Endothelial cell of umbilical vein (primary cell): ENCODE data around the gene CROCC2. TPM values are rescaled to one million over a fixed set of nuclear protein-coding genes. Genes with fewer than 3 reads are reported as not detected.

Experiments used
- BruUV-seq: library from RNA; stranded (reverse); fragments of 400-500 nt; replicated peaks from 2 replicates; lab custom pipeline; 2021; lab: Mats Ljungman, UMichigan
- CTCF ChIA-PET: fragments of 300-600, 350-600 bp; sonication (Branson Sonifier 250); formaldehyde crosslinking; loops from one replicate; lab custom pipeline; 2021; ENCODE audit warnings: antibody characterized with exemption, inconsistent platforms; lab: Charles Lee
- POLR2A ChIA-PET: fragments of 300-600, 350-600 bp; sonication (Branson Sonifier 250); formaldehyde crosslinking; loops from one replicate; lab custom pipeline; 2021; ENCODE audit warnings: antibody characterized with exemption, inconsistent platforms; lab: Charles Lee
- DNase-seq: peaks from one replicate; pipeline ENCODE4 v3.0.0-alpha.2; 2011; ENCODE audit warnings: low read depth, low spot score
- FAIRE-seq: peaks from 2 replicates; lab custom pipeline; 2011; peaks lifted over from hg19 to GRCh38; lab: Jason Lieb, UNC
- H2AFZ ChIP-seq: 2 replicates; pipeline ENCODE4 v1.6.0; 2012; ENCODE audit warnings: low read depth, low read length, control low read depth, inconsistent platforms
- H3K27ac ChIP-seq: 2 replicates; pipeline ENCODE4 v1.5.1; 2011; ENCODE audit warnings: low read depth, mild to moderate bottlenecking, control low read depth, low read length, moderate library complexity; ENCODE audit not compliant: insufficient read depth
- H3K27me3 ChIP-seq, 2 experiments: 2 replicates each; pipeline versions ENCODE4 v1.6.0 to v1.6.1; 2011; ENCODE audit warnings: low read length in 2 of 2, mixed read lengths in 1 of 2; ENCODE audit not compliant: control insufficient read depth in 2 of 2, insufficient read depth in 2 of 2
- H3K36me3 ChIP-seq, 2 experiments: 2 replicates in 1 of 2; 3 replicates in 1 of 2; pipeline ENCODE4 v1.5.1; 2011; ENCODE audit warnings: low read length in 2 of 2, mild to moderate bottlenecking in 1 of 2, moderate library complexity in 1 of 2; ENCODE audit not compliant: control insufficient read depth in 2 of 2, insufficient read depth in 2 of 2; ENCODE audit errors: extremely low read depth in 1 of 2
- H3K4me1 ChIP-seq: 3 replicates; pipeline ENCODE4 v1.5.1; 2011; ENCODE audit warnings: mild to moderate bottlenecking, low read length; ENCODE audit not compliant: control insufficient read depth, insufficient read depth; ENCODE audit errors: extremely low read depth
- H3K4me2 ChIP-seq: 2 replicates; pipeline ENCODE4 v1.6.1; 2011; ENCODE audit warnings: low read length, control low read depth, mixed read lengths; ENCODE audit not compliant: insufficient read depth
- H3K4me3 ChIP-seq, 3 experiments: fragments of 200-600 bp in 1 of 3; sonication (generic), shearing (Covaris generic) in 1 of 3; replicated peaks in 1 of 3; 2 replicates each; pipeline ENCODE4 v1.5.1; 2011 to 2016; ENCODE audit warnings: control low read depth in 3 of 3, low read length in 3 of 3, mild to moderate bottlenecking in 2 of 3, inconsistent platforms in 1 of 3, low read depth in 1 of 3, moderate library complexity in 1 of 3; ENCODE audit not compliant: insufficient read depth in 1 of 3
- H3K79me2 ChIP-seq: 2 replicates; pipeline ENCODE4 v1.6.0; 2012; ENCODE audit warnings: low read length, inconsistent platforms; ENCODE audit not compliant: control insufficient read depth, insufficient read depth
- H3K9ac ChIP-seq: replicated peaks from 2 replicates; pipeline ENCODE3; 2011; ENCODE audit warnings: low read length, control low read depth; ENCODE audit not compliant: insufficient read depth; ENCODE audit errors: extremely low read depth
- H3K9me1 ChIP-seq: replicated peaks from 3 replicates; pipeline ENCODE4 v1.6.0; 2011; ENCODE audit warnings: mild to moderate bottlenecking, low read length; ENCODE audit not compliant: control insufficient read depth, insufficient read depth; ENCODE audit errors: extremely low read depth
- H3K9me3 ChIP-seq: replicated peaks from 2 replicates; pipeline ENCODE4 v1.5.1; 2012; ENCODE audit warnings: low read length, inconsistent platforms; ENCODE audit not compliant: control insufficient read depth, insufficient read depth
- H4K20me1 ChIP-seq: replicated peaks from 2 replicates; pipeline ENCODE3; 2011; ENCODE audit warnings: mild to moderate bottlenecking, low read length; ENCODE audit not compliant: control insufficient read depth, insufficient read depth; ENCODE audit errors: extremely low read depth
- CTCF ChIP-seq, 2 donors: IDR thresholded peaks; 1 replicate in 1 of 2; 2 replicates in 1 of 2; pipeline ENCODE4 v1.5.1; 2011; ENCODE audit warnings: low read length in 2 of 2, mild to moderate bottlenecking in 2 of 2, moderate library complexity in 2 of 2, control low read depth in 1 of 2, inconsistent platforms in 1 of 2, low read depth in 1 of 2; ENCODE audit not compliant: insufficient read depth in 1 of 2; ENCODE audit errors: extremely low read depth in 1 of 2
- EZH2 ChIP-seq: IDR thresholded peaks from 2 replicates; pipeline ENCODE4 v1.6.1; 2012; ENCODE audit warnings: borderline replicate concordance, low read depth, mild to moderate bottlenecking, moderate library complexity, low read length, inconsistent platforms; ENCODE audit not compliant: severe bottlenecking
- FOS ChIP-seq: IDR thresholded peaks from 2 replicates; pipeline ENCODE4 v1.6.1; 2011; ENCODE audit warnings: mild to moderate bottlenecking, low read length, moderate library complexity, borderline replicate concordance; ENCODE audit not compliant: insufficient read depth
- GATA2 ChIP-seq: IDR thresholded peaks from 2 replicates; pipeline ENCODE4 v1.7.0; 2011; ENCODE audit warnings: low read depth, mild to moderate bottlenecking, moderate library complexity, mixed read lengths, low read length; ENCODE audit not compliant: insufficient read length, insufficient read depth
- JUN ChIP-seq: IDR thresholded peaks from 2 replicates; pipeline ENCODE4 v1.6.1; 2011; ENCODE audit warnings: borderline replicate concordance, low read depth; ENCODE audit not compliant: insufficient read length, insufficient read depth
- MAX ChIP-seq: IDR thresholded peaks from 2 replicates; pipeline ENCODE4 v1.6.1; 2011; ENCODE audit not compliant: insufficient read depth, insufficient read length
- MYC ChIP-seq: IDR thresholded peaks from one replicate; pipeline ENCODE4 v1.6.1; 2011; ENCODE audit warnings: mild to moderate bottlenecking, low read depth, low read length
- POLR2A ChIP-seq: IDR thresholded peaks from 2 replicates; pipeline ENCODE4 v1.6.1; 2012; ENCODE audit warnings: low read depth, mild to moderate bottlenecking, control low read depth, low read length
- POLR2AphosphoS5 ChIP-seq: IDR thresholded peaks from 2 replicates; pipeline ENCODE4 v1.6.1; 2012; ENCODE audit warnings: low read depth, mild to moderate bottlenecking, control low read depth, low read length, moderate library complexity; ENCODE audit not compliant: insufficient read depth
- dilution Hi-C: fragments of 300-500 bp; cut with MboI; formaldehyde crosslinking; loops from one replicate; pipeline ENCODE4 v1.15.0; 2019; ENCODE audit warnings: low sequenced_read_pairs; ENCODE audit not compliant: extremely low pct_ligation_motif_present
- intact Hi-C: fragments of 100-400 bp; cut with micrococcal nuclease; formaldehyde crosslinking; loops from one replicate; pipeline ENCODE4 v1.10.0; 2022
- polyA plus RNA-seq, 4 experiments: library from polyadenylated mRNA; depleted of rRNA in 3 of 4; stranded (reverse) in 3 of 4; unstranded in 1 of 4; fragments of >200 nt; gene quantifications; 2 replicates each; pipeline versions ENCODE4 v1.2.1 to v1.2.3, GENCODE V29; 2011 to 2012; ENCODE audit warnings: missing spikeins in 1 of 4
- total RNA-seq: library from RNA; stranded (reverse); gene quantifications from 2 replicates; pipeline ENCODE4 v1.2.3, GENCODE V29; 2021

CROCC2 gene
- total and polyA plus RNA-seq, 2 donors (not counting 3 experiments of a cell fraction or from before 2014, with no cell fraction given) = not detected

- no peaks in the 10 kb centered on the region for H3K9me3 ChIP-seq
- H2AFZ ChIP-seq = no peak overlapping the region
- H3K79me2 ChIP-seq = no peaks in the 10 kb centered on the region
- H3K27me3 ChIP-seq = no peaks in the 10 kb centered on the region
- no peaks in the 10 kb centered on the region for H3K36me3 ChIP-seq
- no peak overlapping the region for H3K4me3 ChIP-seq
- H4K20me1 ChIP-seq = no peaks in the 10 kb centered on the region
- no peak for TF ChIP-seq GATA2
- no peak for TF ChIP-seq CTCF (IDR thresholded peaks at IDR 0.05; ENCODE audit: extremely low read depth in 1 of 2, insufficient read depth in 1 of 2, low read depth in 1 of 2, low read length in 2 of 2)
- no peak for TF ChIP-seq POLR2A
- TF ChIP-seq JUN = no peak
- no peak for TF ChIP-seq MYC
- TF ChIP-seq MAX = no peak
- no peak for TF ChIP-seq POLR2AphosphoS5
- TF ChIP-seq EZH2 = no peak
- TF ChIP-seq FOS = no peak
- CTCF ChIA-PET = no interaction called here
- DNase-seq (no peak), FAIRE-seq (no peak)
- H3K9me1 ChIP-seq = no peaks in the 10 kb centered on the region
- dilution Hi-C loops (no loop called here), intact Hi-C loops (no loop called here)
- H3K9ac ChIP-seq = no peak overlapping the region
- no TSS peak for BruUV-seq
- no peaks in the 10 kb centered on the region for H3K4me1 ChIP-seq
- POLR2A ChIA-PET = no interaction called here
- no peak overlapping the region for H3K27ac ChIP-seq
- H3K4me2 ChIP-seq = no peak overlapping the region
Observed at GRCh38 chr2:240869109-240869955, 36.8 kb upstream of the CROCC2 start.
